Sigmoid colon (tissue), 7 donors: ENCODE data around the gene EPB41L3. TPM values are rescaled to one million over a fixed set of nuclear protein-coding genes. Genes with fewer than 3 reads are reported as not detected.

Experiments used
- DNase-seq: peaks from one replicate; pipeline ENCODE4 v3.0.0-alpha.2; 2019
- H3K27ac ChIP-seq, 4 donors: fragments of 200-600 bp; sonication (generic); one replicate each; pipeline ENCODE4 v1.5.1; 2016 to 2019; ENCODE audit warnings: mild to moderate bottlenecking in 1 of 4
- H3K27me3 ChIP-seq, 3 donors: fragments of 200-600 bp; sonication (generic); one replicate each; pipeline ENCODE4 v1.5.1; 2019; ENCODE audit warnings: mild to moderate bottlenecking in 1 of 3
- H3K36me3 ChIP-seq, 4 donors: fragments of 200-600 bp; sonication (generic); one replicate each; pipeline ENCODE4 v1.5.1; 2016 to 2019
- H3K4me1 ChIP-seq, 4 donors: fragments of 200-600 bp; sonication (generic); one replicate each; pipeline ENCODE4 v1.5.1; 2017 to 2019
- H3K4me3 ChIP-seq, 4 donors: fragments of 200-600 bp; sonication (generic); one replicate each; pipeline ENCODE4 v1.5.1; 2017 to 2019; ENCODE audit warnings: mild to moderate bottlenecking in 2 of 4, moderate library complexity in 1 of 4
- H3K9me3 ChIP-seq, 4 donors: fragments of 200-600 bp in 3 of 4; sonication (generic) in 3 of 4; one replicate each; pipeline versions ENCODE4 v1.5.1 to v1.6.1; 2013 to 2019
- CTCF ChIP-seq, 4 experiments: fragments of 450-650 bp in 3 of 4; fragments of 200-600 bp in 1 of 4; IDR thresholded peaks; one replicate each; pipeline ENCODE4 v1.5.1; 2016 to 2019; ENCODE audit warnings: antibody characterized with exemption in 4 of 4, mild to moderate bottlenecking in 3 of 4, moderate library complexity in 2 of 4
- EP300 ChIP-seq, 4 donors: sonication (generic); formaldehyde crosslinking; IDR thresholded peaks; one replicate each; pipeline ENCODE4 v1.6.1; 2017; ENCODE audit warnings: antibody characterized with exemption in 4 of 4
- POLR2A ChIP-seq, 2 donors: fragments of 450-650 bp; IDR thresholded peaks; one replicate each; pipeline ENCODE4 v1.6.1; 2016; ENCODE audit warnings: antibody characterized with exemption in 2 of 2, mild to moderate bottlenecking in 2 of 2, moderate library complexity in 2 of 2
- POLR2AphosphoS5 ChIP-seq, 4 donors: sonication (generic); formaldehyde crosslinking; IDR thresholded peaks; one replicate each; pipeline ENCODE4 v1.6.1; 2017; ENCODE audit warnings: antibody characterized with exemption in 4 of 4
- WGBS, 2 donors: extraction: QIAGEN DNeasy Blood & Tissue Kit; methylation state at CpG; one replicate each; pipeline ENCODE4 v1.1.7; 2013; 5-methylcytosine and 5-hydroxymethylcytosine counted together
- intact Hi-C: fragments of 100-400 bp; cut with DNase I; formaldehyde crosslinking; loops from one replicate; pipeline ENCODE4 v1.15.1; 2023
- polyA plus RNA-seq, 3 donors: library from polyadenylated mRNA; stranded (reverse); fragments of 200-250 nt; gene quantifications; one replicate each; pipeline ENCODE4 v1.2.3, GENCODE V29; 2013
- total RNA-seq, 4 donors: library from RNA; depleted of rRNA; stranded (reverse); fragments of >200 nt; gene quantifications; one replicate each; pipeline ENCODE4 v1.1.0, GENCODE V29; 2016
- donor health status: healthy with polysubstance abuse.
- donor health status: Bipolar disorder and iron deficiency.
- donor health status: healthy.

Gene EPB41L3
- total and polyA plus RNA-seq, 7 donors, result 26.1 to 156 (median 78.8) TPM

DNA sequence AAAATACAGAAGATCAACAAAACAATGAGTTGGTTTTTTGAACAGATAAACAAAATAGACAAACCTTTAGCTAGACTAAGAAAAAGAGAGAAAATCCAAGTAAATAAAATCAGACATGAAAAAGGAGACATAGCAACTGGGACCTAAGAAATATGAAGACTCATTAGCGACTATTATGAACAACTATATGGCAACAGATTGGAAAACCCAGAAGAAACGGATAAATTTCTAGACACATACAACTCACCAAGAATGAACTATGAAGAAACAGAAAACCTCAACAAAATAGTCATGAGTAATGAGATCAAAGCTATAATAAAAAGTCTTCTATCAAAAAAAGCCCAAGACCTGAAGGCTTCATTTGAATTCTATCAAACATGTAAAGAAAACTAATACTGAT, 59.3 kb downstream of the EPB41L3 start:
- intact Hi-C loops, result loop anchor here (10.0 kb wide), 1 partner anchor 190 kb away; the partner anchor contains the start of gene ZBTB14
- TF ChIP-seq CTCF (IDR thresholded peaks at IDR 0.05) (no peak), EP300 (IDR thresholded peaks at IDR 0.05) (no peak), POLR2AphosphoS5 (IDR thresholded peaks at IDR 0.05) (no peak), POLR2A (IDR thresholded peaks at IDR 0.05) (no peak)
- WGBS, 2 donors, result 95 to 97% methylated on average over 2 of the region's 2 CpGs

DNA sequence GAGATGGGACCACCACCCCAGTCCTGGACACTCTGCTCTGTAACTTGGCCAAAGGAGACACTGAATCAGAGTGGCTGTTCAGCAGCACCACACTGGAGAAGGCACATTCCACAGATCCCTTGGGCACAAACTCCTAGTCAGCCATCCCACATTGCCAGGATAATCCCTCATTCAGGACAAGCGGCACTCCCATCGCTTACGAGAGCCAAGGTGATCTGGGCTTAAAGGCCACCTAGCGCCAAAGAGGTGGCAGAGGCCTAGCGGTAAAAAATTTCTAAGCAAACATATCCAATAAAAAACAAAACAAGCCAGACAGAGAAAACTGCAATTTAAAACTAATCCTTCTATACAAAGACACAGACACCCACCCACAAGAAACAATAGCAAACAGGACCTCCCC, 62.2 kb downstream of the EPB41L3 start:
- peaks cover 0 to 6% (median 0%) of the 10 kb centered on the region in 4 donors for H3K36me3 ChIP-seq
- peak overlapping the region in 1 of 4 donors; percentile 76 for H3K27ac ChIP-seq
- 97 to 99% methylated on average over 5 of the region's 5 CpGs for WGBS, 2 donors
- peaks cover 0 to 79% (median 2%) of the 10 kb centered on the region in 4 donors for H3K4me1 ChIP-seq
- no peak overlapping the region for H3K4me3 ChIP-seq
- intact Hi-C loops, result loop anchor here (10.0 kb wide), 1 partner anchor 187 kb away; the partner anchor contains the start of gene ZBTB14
- H3K27me3 ChIP-seq, result no peaks in the 10 kb centered on the region
- no peak for DNase-seq
- TF ChIP-seq POLR2AphosphoS5 (IDR thresholded peaks at IDR 0.05) (no peak), POLR2A (IDR thresholded peaks at IDR 0.05) (no peak), CTCF (IDR thresholded peaks at IDR 0.05) (no peak), EP300 (IDR thresholded peaks at IDR 0.05) (no peak)
- peaks cover 0 to 2% (median 0%) of the 10 kb centered on the region in 4 donors for H3K9me3 ChIP-seq

More for the DNA sequence above, 59.3 kb downstream of the EPB41L3 start:
- H3K4me3 ChIP-seq, result no peak overlapping the region
- H3K27me3 ChIP-seq, result no peaks in the 10 kb centered on the region
- peaks cover 0 to 56% (median 2%) of the 10 kb centered on the region in 4 donors for H3K4me1 ChIP-seq
- no peak for DNase-seq
- H3K27ac ChIP-seq, result peak overlapping the region in 2 of 4 donors; percentile 55 to 76
- H3K9me3 ChIP-seq, result peaks cover 0 to 2% (median 0%) of the 10 kb centered on the region in 4 donors
- peaks cover 0 to 3% (median 0%) of the 10 kb centered on the region in 4 donors for H3K36me3 ChIP-seq

DNA sequence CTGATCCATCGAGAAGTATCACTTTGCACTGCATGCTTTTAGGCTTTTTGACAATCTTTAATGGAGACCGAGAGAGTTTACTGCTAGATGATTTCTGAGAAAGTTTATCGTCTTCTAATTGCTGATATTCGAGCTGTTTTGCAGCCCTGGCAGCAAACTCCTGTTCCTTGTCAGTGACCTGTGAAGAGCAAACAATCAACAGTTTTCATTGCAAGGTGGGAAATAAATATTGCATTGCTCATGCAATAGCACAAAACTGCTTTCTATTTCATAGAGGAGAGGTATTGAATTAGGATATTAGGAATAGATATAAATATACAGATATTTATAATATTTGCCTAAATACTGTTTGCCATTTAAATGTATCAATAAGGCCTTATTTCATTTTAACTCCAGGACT, 65.5 kb downstream of the EPB41L3 start:
- no peak for DNase-seq
- intact Hi-C loops, result no loop called here
- Histone ChIP-seq H3K27me3 (no peaks in the 10 kb centered on the region), H3K4me3 (no peak overlapping the region), H3K9me3 (no peaks in the 10 kb centered on the region), H3K4me1 (peaks cover 0 to 80% (median 8%) of the 10 kb centered on the region in 4 donors), H3K36me3 (peaks cover 0 to 6% (median 0%) of the 10 kb centered on the region in 4 donors), H3K27ac (no peak overlapping the region)
- 77 to 81% methylated on average over 4 of the region's 4 CpGs for WGBS, 2 donors
- no peak for TF ChIP-seq CTCF (IDR thresholded peaks at IDR 0.05)
- no peak for TF ChIP-seq POLR2AphosphoS5 (IDR thresholded peaks at IDR 0.05)
- TF ChIP-seq POLR2A (IDR thresholded peaks at IDR 0.05), result no peak
- TF ChIP-seq EP300 (IDR thresholded peaks at IDR 0.05), result no peak

DNA sequence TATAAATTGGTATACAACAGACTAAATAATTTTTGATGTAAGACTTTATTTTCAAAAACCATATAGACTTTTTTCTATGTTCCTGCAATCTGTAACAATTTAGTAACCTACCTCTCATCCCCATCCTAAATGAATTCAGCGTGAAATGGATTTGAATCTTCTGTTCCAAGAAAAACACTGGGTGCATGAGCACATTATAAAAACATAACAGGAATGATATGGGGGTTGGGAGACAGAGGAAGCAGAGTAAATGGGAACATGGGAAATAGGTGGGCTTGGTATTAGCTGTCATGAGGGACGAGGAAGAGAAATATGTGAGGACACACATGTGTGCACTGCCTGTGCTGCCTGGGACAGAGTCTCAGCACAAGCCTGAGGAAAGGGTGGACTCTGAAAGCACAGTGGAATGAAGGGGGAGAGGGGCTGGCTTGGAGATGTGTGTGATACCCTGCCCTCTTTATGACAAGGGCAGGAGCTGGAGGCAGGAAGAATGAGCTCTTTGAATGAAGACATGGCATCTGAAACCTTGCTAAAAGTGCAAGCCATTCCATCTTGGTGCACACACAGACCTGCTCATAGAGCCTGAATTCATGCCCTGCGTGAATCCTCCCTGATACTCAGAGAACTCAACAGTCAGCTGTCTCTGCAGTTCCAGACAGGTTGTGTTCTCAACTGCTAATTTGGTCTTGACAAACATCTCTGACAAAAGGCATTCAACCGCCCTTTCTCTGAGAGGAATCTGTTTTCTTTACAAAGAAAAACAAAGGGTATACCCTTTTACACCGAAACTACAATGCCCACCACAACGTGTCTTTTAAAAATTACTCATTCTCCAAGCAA, 66.6 kb downstream of the EPB41L3 start:
- no peak overlapping the region for H3K4me3 ChIP-seq
- H3K27ac ChIP-seq, result peak overlapping the region in 1 of 4 donors; percentile 32
- no peaks in the 10 kb centered on the region for H3K27me3 ChIP-seq
- no peak for TF ChIP-seq POLR2A (IDR thresholded peaks at IDR 0.05)
- TF ChIP-seq POLR2AphosphoS5 (IDR thresholded peaks at IDR 0.05), result no peak
- no peak for TF ChIP-seq EP300 (IDR thresholded peaks at IDR 0.05)
- TF ChIP-seq CTCF (IDR thresholded peaks at IDR 0.05), result no peak
- peaks cover 0 to 6% (median 0%) of the 10 kb centered on the region in 4 donors for H3K36me3 ChIP-seq
- H3K9me3 ChIP-seq, result no peaks in the 10 kb centered on the region
- WGBS, 2 donors, result 86 to 90% methylated on average over 6 of the region's 6 CpGs
- DNase-seq, result no peak
- peaks cover 0 to 69% (median 6%) of the 10 kb centered on the region in 4 donors for H3K4me1 ChIP-seq
- intact Hi-C loops, result no loop called here
